Lower leg skin (tissue), 3 donors: ENCODE data around the gene ZYG11A.

Experiments used
- POLR2A ChIP-seq, 2 donors: fragments of 450-650 bp; IDR thresholded peaks; one replicate each; pipeline ENCODE4 v1.6.1; 2016 to 2017; ENCODE audit warnings: antibody characterized with exemption in 2 of 2, mild to moderate bottlenecking in 1 of 2, moderate library complexity in 1 of 2
- TF ChIP-seq, protein P1 (sequence below), 3 donors: fragments of 450-650 bp; IDR thresholded peaks; one replicate each; pipeline ENCODE4 v1.5.1; 2016; ENCODE audit warnings: antibody characterized with exemption in 3 of 3, mild to moderate bottlenecking in 3 of 3, moderate library complexity in 2 of 3

DNA sequence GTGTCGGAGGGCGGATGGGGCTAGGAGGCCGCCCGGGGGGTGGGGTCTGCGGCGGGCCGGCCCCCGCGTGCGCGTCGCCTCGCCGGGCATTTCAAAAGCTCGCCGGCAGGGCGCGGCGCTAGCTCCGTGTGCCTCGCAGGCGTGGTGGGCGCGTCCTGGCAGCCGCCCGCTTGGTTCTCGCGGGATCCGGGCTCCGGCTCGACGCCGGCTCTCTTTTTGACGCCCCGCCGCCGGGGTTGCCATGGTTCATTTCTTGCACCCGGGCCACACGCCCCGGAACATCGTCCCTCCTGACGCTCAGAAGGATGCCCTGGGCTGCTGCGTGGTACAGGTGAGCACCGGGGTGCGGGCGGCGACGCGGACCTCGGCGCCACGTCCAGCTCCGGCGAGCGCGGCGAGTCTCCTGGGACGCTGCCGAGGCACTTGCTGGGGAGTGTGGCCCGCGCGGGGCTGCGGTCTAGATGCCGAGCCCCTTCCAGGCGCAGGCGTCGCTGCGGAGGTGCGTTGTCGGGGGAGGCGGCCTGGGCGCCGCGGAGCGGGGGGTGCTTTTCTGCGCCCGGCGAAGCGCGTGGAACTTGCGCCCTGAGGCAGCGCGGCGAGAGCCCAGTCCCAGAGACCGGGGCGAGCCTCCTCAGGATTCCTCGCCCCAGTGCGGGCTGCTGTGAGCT, at the start of gene ZYG11A:
- TF ChIP-seq, protein P1, sequence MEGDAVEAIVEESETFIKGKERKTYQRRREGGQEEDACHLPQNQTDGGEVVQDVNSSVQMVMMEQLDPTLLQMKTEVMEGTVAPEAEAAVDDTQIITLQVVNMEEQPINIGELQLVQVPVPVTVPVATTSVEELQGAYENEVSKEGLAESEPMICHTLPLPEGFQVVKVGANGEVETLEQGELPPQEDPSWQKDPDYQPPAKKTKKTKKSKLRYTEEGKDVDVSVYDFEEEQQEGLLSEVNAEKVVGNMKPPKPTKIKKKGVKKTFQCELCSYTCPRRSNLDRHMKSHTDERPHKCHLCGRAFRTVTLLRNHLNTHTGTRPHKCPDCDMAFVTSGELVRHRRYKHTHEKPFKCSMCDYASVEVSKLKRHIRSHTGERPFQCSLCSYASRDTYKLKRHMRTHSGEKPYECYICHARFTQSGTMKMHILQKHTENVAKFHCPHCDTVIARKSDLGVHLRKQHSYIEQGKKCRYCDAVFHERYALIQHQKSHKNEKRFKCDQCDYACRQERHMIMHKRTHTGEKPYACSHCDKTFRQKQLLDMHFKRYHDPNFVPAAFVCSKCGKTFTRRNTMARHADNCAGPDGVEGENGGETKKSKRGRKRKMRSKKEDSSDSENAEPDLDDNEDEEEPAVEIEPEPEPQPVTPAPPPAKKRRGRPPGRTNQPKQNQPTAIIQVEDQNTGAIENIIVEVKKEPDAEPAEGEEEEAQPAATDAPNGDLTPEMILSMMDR (IDR thresholded peaks at IDR 0.05) = no peak
- no peak for TF ChIP-seq POLR2A (IDR thresholded peaks at IDR 0.05)
